GM13977 (cell line): ENCODE data around the gene TLX1.

ENCODE experiments used
- DNase-seq: peaks from one replicate; pipeline ENCODE4 v3.0.0; 2012; ENCODE audit warnings: low spot score
- CTCF ChIP-seq: IDR thresholded peaks from 2 replicates; pipeline ENCODE4 v1.5.1; 2012; ENCODE audit warnings: mild to moderate bottlenecking, control low read depth; ENCODE audit not compliant: insufficient read depth; ENCODE audit errors: extremely low read depth, missing control alignments
- in situ Hi-C: fragments of 300-500 bp; cut with MboI; formaldehyde crosslinking; loops from one replicate; pipeline ENCODE4 v1.12.0; 2022; ENCODE audit warnings: low sequenced_read_pairs, low pct_unique_long_range_greater_than_20kb, mixed read lengths, inconsistent platforms; ENCODE audit not compliant: unreplicated experiment

The TLX1 gene

DNA sequence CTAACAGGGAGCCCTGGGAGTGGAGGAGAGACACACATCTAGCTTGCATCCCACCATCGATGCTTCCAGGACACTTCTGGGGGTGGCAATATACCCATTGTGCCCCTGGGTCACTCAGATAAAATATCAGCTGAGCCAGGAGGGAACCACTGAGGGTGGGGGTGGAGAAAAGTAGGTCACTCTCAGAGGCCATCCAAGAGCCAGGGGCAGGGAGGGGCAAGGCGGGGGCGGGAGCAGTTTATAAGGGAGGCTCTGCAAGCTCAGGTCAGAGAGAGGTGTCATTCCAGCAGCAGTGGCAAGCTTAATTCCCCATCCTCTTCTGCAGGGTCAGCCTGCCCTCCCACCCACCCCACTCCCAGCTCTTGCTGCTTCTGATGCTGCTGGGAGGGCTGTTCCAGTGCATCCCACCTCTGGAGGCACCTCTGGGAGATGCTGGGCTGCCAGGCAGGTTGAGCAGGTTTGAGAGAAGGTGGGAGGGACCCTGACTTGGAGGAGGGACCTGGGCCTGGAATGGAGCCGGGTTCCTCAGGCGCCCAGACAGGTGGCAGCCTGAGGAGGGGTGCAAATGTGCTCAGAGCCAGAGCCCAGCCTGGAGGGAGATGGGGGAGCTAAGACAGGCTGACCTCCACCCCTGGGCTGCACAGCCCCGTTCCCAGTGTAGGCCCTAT is 20.1 kb upstream of the TLX1 start:
- in situ Hi-C loops, result no loop called here
- no peak for DNase-seq
- no peak for TF ChIP-seq CTCF

DNA sequence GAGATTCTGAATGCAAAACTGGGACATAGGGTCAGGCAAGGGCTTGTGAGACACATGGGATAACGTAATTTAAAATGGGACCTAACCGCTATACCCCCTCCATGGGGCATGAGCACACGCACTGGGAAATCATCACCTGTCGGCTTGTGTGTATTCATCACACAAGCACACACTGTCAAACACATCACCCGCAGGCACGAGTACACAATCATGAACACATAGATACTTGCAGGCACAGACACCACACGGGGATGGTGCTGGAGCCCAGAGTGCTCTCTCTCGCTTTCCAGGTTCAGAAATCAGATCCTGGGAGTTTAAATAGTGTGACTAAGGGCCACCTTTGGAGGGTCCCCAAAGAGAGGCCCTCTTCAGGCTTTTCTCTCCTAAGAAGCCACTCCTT is 19.6 kb upstream of the TLX1 start:
- no peak for DNase-seq
- no peak for TF ChIP-seq CTCF
- in situ Hi-C loops, result no loop called here

DNA sequence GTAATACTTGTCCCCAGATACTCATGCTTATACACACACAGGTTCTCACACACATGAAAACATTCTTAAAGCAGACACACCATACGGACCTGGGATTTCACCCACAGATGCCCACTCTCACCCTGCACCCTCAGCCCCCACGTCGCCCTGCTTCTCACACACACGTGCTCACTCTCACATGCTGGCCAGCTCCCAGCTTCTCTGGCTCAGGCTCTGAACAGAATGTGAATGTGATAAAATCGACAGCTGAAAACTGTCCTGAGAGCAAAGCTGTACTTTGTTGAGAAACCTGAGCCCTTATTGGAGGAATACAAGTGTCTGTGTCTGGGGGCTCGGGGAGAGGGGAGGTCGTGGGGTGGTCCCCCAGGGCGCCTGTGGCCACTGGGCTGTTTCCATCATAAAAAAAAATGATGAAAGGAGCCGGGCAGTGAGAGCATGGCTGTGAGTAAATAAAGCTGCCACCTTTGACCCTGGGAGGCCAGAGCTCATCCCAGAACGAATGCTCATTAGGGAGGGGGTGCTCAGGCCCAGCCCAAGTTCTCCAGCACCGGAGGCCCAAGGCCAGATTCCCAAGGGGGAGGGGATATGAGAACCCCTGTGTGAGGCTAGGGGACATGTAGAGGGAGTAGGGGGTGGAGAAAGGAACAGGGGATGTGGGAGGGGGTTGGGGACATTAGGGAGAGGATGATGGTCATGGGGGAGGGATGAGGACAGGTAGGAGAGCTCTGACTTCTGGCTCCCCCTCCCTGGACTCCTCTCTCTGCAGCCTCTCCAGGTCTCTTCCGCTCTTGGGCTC is 18.1 kb upstream of the TLX1 start:
- in situ Hi-C loops, result no loop called here
- no peak for TF ChIP-seq CTCF
- DNase-seq, result no peak

- in situ Hi-C loops, result no loop called here
- DNase-seq, result no peak
- TF ChIP-seq CTCF, result no peak
Measured at GRCh38 chr10:101113890-101114403, 17.2 kb upstream of the TLX1 start.

GRCh38 chr10:101114646-101115045 is 16.5 kb upstream of the TLX1 start:
- TF ChIP-seq CTCF, result no peak
- no peak for DNase-seq
- in situ Hi-C loops, result no loop called here

DNA sequence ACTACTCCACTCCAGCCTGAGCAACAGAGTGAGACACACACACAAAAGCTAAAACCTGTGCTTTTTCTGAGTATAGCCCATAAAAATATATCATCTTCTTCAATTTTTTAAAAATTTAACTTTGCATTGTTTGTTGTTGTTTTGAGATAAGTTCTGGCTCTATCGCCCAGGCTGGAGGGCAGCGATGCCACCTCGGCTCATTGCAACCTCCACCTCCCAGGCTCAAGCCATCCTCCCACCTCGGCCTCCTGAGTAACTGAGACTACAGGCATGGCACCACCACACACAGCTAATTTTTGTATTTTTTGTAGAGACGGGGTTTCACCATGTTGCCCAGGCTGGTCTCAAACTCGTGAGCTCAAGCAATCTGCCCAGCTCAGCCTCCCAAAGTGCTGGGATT is 14.3 kb upstream of the TLX1 start:
- TF ChIP-seq CTCF, result no peak
- in situ Hi-C loops, result no loop called here
- no peak for DNase-seq
